GM21723 (cell line): ENCODE results near the gene RFTN1.

Source experiments
- ATAC-seq: cut with Tn5 transposase; IDR thresholded peaks from one replicate; pipeline ENCODE4 v1.9.1; 2021; ENCODE audit warnings: mild to moderate bottlenecking, moderate library complexity; ENCODE audit not compliant: unreplicated experiment

The RFTN1 gene

GRCh38 chr3:16365491-16366128 is 147.9 kb downstream of the RFTN1 start:
- ATAC-seq = no peak

DNA sequence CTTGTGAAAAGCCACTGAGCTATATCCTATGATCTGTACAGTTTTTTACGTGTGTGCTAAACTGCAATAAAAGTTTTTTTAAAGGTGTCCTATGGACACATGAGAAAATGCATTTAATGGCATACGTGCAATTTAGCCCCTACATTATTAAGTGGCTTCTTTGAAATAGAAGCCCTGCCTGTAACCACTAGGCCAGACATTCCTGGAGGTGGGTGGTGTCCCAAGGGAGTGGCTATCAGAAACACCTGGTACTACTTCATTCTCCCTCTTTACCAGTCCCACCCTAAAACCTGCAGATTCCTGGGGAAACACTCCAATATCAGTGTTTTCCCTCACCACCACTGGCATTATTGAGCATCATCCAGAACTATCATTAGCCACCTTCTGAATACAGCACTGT is 148.5 kb downstream of the RFTN1 start:
- ATAC-seq = no peak

GRCh38 chr3:16364323-16364722 is 149.2 kb downstream of the RFTN1 start:
- no peak for ATAC-seq

DNA sequence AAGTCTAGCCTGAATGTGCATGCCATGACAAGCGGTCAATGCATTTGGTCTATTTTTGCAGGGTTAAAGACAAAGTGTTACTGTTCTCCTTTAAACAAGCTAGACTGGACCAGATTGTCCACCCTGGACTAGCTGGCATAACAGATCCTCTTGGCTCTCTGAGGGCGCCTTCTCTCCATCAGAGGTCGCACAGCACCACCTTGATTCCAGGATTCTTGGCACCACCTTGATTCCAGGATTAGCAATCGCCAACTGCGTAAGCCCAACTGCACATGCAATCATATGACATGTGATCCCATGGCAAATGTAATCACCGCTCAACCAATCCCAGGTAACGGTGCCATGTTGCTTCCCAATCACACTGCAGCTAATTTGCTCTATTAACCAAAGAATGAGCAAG is 149.9 kb downstream of the RFTN1 start:
- no peak for ATAC-seq

GRCh38 chr3:16362770-16363169 is 150.7 kb downstream of the RFTN1 start:
- ATAC-seq = no peak

DNA sequence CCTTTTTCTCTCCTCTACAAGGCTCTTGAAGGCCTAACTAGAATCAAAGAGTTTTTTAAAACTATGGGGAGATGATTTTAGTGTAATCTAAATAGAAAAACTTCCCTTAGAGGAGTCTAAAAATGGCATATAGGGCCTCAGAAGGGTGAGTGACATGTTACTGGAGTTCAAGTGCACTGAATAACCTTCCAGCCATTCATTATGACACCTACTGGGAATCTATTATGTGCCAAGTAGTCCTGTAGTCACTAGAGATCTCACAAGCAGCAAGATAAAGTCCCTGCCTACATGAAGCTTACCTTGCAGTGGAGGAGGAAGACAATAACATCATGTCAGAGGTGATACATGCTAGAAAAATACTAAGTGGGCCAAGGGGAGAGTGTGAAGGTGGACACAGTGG is 152.4 kb downstream of the RFTN1 start:
- ATAC-seq = no peak

- ATAC-seq = no peak
Measured at GRCh38 chr3:16359331-16359730, 154.2 kb downstream of the RFTN1 start.

GRCh38 chr3:16358336-16358735 is 155.2 kb downstream of the RFTN1 start:
- ATAC-seq = no peak

- no peak for ATAC-seq
Measured at GRCh38 chr3:16357186-16358121, 156.0 kb downstream of the RFTN1 start.

GRCh38 chr3:16355828-16356227 is 157.7 kb downstream of the RFTN1 start:
- ATAC-seq = no peak

DNA sequence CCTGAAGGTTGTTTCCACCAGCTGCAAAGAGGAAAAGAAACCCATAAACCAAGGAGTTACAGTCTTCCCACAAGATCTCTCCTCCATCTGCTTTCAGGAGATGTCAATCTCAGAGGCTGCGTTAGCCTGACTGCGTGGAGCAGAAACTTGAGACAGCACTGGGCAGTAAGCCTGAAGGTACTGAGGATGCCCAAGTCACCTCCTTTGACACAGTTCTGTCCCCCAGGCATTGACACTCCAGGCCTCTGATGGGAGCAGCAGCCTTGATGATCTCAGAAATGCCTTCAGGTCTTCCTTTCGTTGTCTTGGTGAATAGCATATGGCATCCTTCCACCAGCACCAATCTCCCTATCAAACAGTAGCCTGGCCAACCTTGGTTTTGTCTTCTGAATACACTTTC is 159.2 kb downstream of the RFTN1 start:
- ATAC-seq = no peak

DNA sequence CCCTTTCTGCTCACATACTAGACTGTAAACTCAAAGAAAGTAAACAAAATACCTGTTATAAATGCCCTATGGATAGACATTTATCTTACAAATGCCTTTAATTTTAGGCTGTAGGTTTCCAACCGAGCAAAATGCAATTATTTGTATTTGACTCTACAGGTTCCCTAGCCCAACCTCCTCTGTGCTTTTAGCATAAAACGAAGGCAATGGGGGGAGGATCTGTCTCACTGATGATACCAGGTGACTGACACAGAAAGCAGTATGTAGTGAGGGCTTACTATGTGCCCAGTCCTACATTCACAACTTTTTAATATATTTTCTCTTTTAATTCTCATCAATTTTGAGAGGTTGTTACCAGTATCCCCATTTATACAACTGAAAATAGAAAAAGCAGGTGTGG is 161.1 kb downstream of the RFTN1 start:
- ATAC-seq = no peak

- ATAC-seq = no peak
Measured at GRCh38 chr3:16350597-16351318, 162.7 kb downstream of the RFTN1 start.

GRCh38 chr3:16349986-16350596 is 163.4 kb downstream of the RFTN1 start:
- ATAC-seq = no peak

GRCh38 chr3:16347548-16347947 is 166.0 kb downstream of the RFTN1 start:
- ATAC-seq = no peak

GRCh38 chr3:16346413-16347081 is 167.0 kb downstream of the RFTN1 start:
- ATAC-seq = no peak

DNA sequence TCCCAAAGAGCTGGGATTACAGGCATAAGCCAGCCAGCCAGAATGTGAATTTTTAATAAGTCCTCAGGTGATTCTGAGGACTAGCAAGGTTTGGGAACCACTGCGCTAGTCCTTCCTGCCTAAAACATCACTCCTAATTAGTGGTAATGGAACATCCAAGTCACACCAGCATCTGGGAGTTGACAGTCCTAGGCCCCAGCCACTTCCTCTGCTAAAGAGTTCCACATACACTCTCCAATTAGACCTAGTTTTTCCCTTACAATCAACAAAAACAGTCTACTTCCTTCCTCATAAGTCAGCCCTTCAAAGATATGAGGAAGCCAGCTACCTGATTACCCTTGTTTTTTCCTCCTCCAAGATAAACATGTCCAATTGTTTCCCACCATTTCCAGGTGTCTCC is 170.4 kb downstream of the RFTN1 start:
- no peak for ATAC-seq

GRCh38 chr3:16338999-16339398 is 174.5 kb downstream of the RFTN1 start:
- ATAC-seq = no peak

DNA sequence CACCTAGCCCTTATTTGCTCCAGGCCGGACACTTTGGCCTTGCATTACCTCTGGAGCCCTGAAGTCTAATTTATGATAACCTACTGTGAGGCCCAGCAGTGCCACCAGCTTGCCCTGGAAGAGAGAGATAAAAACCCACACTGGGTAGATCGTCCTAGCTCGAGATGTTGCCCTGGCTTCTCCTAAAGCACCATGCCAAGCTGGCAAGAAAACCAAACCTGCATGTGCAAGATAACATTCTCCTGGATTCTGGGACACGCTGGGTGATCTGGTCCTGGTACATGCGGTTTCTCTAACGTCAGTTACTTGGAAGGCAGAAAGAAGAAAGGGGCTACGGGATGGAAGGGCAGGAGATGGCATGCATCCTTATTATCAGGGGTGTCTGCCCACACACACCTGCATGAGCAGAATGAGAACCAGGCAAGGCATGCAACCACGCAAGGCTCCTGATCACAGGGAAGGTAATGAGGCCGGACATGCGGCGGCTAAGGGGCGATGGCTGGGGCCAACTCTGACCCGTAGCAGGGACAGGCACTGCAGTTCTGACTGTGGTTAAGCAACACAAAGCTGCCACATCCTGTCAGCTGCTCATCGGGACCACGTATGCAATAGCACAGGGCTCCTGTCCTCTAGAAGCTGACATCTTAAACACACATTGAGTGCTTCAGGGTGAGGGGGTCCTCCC is 175.5 kb downstream of the RFTN1 start:
- peak; percentile 90 for ATAC-seq

DNA sequence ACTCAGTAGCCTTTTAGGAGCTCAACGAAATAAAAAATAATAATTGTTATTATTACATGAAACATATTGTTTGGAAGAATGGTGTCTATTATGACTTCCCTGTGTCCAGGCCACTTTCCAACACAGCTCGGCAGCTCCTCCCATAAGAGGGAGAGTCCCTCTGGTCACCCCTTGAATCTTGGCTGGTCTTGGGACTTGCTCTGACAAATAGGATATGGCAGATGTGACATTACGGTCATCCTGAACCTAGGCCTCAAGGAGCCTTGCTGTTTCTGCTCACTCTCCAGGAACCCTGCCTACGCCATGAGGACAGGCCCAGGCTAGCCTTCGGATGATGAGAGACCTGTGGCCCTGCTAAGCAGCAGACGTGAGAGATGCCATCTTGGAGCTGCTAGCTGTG is 176.7 kb downstream of the RFTN1 start:
- ATAC-seq = no peak
